GM18873 (cell line): ENCODE results near the gene ADORA2B.
"Not testable (repeated sequence)": the region's sequence is repeated elsewhere in the genome, so short reads cannot be mapped to it uniquely, and the experiment has no call there.

Experiments used
- ATAC-seq: cut with Tn5 transposase; IDR thresholded peaks from one replicate; pipeline ENCODE4 v1.9.1; 2021; ENCODE audit warnings: mild to moderate bottlenecking, moderate library complexity, moderate number of reproducible peaks; ENCODE audit not compliant: unreplicated experiment, low FRiP score

The ADORA2B gene

DNA sequence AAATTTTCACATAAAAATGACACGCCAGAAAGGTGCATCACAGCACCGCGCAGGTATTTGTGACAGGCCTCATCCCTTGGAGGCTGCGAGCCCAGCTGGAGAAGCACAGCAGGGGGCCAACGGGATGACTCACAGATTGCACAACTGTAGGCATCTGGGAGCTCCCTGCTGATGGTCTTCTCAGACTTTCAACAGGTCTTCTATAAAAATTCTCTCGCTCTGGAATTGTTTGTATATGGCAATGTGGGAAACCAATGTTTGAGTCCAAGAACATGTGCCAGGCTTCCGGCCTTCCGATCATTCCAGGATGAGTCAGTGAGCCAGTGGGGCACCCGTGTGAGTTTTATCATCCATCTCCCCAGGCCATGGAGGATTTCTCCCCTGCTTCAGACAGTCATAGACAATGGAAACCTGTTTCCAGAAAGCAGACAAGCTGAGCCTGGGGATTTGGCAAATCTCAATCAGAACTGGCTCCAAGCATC, 24.1 kb upstream of the ADORA2B start:
- ATAC-seq = no peak

DNA sequence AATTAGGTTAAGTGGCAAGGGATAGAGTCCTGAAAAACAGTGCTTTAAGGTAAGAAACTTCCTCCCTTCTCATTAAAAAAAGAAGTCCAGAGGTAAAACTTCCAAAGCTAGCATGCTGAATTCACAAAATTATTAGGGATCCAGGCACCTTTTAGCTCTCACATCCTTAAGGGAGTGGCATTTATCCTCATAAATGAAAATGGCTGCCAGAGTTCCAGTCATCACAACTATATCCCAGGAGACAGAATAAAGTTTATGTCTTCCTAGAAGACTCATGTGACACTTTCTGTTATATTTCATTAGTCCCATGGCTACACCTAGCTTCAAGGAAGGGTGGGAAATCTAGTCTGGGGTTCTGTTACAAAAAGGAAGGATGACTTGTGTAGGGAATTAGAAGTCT, 23.3 kb upstream of the ADORA2B start:
- ATAC-seq = no peak

DNA sequence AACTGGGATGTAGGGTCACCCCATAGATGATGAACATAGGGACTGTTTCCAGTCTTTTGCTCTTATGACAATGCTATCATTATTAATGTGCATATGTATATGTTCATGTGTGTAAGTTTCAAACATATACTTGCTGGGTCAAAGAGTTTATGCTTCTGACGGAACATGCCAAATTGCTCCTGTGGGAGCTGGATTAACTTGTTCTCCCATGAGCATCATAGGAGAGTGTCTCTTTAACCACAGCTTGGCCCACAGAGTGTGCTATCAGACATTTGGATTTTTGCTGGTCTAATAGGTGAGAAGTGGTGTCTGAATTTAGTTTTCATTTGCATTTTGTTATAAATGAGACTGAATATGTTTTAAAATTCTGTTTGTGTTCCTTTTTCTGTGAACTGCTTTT, 22.3 kb upstream of the ADORA2B start:
- ATAC-seq = no peak

DNA sequence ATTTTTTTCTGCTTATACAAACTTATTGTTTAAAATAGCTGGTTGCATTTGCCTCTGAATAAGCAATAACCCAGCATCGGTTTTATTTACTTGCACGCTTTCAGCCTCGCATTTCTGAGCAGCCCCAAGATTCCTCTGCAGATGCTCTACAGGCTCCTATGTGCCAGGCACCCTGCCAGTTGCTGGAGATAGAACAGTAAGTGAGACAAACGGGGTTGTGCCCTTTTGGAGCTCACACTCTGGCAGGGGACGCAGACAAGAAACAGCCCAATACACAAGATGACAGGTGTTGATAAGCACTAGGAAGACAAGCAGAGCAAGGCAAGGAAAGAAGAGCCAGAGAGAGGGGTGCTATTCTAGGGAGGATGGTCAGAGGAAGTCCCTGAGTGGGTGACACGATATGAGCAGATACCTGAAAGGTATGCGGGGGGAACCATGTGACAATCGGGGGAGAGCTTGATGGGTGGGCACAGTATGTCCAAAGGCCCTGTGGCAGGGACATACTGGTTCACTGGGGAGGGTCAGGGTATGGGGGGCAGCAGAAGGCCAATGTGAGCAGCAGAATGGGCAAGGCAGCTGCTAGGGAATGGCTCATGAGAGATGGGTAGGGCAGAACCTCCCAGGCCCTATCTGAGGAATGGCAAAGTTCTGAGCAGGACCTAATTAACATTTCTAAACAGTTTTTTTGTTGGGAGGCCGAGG, 18.7 kb upstream of the ADORA2B start:
- ATAC-seq = no peak

DNA sequence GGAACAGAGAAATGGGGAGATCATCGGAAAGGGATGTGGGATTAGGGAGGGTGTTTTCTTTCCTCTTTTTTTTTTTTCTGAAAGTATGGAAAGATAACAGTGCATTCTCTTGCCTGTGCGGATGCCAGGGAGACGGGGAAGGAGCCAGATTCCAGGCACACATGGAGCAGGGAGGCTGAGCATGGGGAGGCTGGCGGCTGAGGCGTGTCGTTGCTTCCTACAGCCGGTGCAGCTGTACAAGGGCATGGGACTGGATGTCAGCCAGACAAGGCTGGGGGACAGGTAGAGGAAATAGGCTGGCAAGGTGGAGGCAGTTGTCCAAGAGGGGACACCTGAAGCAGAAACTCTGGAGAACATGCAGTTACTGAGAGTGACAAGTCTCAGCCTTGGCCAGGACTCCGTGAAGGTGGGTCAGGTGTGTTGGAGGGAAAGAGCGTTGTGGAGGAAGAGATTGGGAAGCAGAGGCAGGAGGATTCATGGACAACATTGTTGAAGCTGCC, 16.6 kb upstream of the ADORA2B start:
- no peak for ATAC-seq

DNA sequence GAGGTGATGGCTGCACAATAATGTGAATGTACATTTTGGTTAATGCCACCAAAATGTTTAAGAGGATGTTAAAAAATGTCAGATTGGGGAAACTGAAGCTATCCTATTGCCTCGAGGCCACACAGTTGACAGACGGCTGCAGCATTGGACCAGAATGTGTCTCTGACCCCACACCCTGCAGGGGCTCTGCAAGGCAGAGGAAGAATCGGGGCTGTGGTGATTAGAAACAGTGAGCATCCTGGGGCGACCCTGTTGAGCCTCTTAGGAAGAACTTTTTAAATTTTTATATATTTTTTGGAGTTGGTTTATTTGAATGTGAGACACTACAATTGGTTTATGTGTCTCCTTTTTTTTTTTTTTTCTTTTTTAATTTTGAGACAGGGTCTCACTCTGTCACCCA, 15.0 kb upstream of the ADORA2B start:
- ATAC-seq = no peak

DNA sequence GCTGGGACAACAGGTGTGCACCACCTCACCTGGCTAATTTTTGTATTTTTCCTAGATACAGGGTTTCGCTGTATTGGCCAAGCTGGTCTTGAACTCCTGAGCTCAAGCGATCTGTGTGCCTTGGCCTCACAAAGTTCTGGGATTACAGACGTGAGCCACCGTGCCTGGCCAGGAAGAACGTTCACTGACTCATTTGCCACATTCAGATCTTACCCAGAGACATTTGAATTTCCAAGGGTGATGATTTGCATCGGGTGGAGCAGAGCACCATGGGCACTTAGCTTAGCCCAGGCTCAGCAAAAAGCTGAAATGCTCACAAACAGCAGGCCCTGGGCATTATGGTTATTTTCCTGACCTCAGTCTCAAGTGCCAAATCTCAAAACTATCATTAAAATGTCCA, 14.5 kb upstream of the ADORA2B start:
- ATAC-seq = no peak

DNA sequence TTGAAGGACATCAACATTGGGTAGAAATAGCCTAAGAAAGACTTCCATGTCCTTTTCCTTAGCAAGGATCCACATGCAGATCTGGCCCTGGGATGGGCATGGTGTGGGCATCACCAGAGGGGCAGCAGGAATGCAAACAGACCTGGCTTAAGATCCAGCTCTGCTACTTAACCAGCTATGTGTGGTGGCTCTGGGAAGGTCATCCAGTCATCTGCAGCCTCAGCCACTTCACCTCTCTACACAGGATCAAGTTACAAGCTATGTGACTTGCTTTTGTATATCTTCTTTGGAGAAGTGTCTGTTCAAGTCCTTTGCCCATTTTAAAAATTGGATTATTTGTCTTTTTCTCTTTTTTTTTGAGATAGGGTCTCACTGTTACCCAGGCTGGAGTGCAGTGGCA, 13.5 kb upstream of the ADORA2B start:
- ATAC-seq = no peak

DNA sequence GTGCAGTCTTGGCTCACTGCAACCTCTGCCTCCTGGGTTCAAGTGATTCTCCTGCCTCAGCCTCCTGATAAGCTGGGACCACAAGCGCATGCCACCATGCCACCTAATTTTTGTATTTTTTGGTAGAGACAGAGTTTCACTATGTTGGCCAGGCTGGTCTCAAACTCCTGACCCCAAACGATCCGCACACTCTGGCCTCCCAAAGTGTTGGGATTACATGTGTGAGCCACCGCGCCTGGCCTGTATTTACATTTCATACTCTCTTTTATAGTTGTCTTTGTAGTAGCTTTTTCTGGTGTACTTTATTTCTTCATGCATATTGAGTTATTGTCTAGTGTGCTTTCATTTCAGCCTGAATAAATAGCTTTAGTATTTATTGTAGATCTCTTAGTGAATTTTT, 10.1 kb upstream of the ADORA2B start:
- ATAC-seq = no peak

DNA sequence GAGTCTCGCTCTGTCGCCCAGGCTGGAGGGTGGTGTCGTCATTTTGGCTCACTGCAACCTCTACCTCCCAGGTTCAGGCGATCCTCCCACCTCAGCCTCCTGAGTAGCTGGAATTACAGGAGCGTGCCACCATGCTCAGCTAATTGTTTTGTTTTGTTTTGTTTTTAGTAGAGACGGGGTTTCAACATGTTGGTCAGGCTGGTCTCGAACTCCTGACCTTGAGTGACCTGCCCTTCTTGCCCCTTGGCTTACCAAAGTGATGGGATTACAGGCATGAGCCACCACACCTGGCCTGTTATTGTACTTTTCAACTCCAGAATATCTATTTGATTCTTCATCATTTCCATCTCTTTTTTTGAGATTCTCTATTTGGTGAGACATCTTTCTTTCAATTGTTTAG, 9.0 kb upstream of the ADORA2B start:
- no peak for ATAC-seq

DNA sequence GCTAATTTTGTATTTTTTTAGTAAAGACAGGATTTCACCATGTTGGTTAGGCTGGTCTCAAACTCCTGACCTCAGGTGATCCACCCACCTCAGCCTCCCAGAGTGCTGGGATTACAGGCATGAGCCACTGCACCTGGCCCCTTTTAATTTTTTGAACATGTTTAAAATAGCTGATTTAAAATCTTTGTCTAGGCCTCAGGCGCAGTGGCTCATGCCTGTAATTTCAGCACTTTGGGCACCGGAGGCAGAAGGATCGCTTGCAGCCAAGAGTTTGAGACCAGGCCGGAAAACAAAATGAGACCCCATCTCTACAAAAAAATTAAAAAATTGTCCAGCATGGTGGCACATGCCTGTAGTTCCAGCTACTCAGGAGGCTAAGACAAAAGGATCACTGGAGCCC, 8.4 kb upstream of the ADORA2B start:
- not testable (repeated sequence) for ATAC-seq

DNA sequence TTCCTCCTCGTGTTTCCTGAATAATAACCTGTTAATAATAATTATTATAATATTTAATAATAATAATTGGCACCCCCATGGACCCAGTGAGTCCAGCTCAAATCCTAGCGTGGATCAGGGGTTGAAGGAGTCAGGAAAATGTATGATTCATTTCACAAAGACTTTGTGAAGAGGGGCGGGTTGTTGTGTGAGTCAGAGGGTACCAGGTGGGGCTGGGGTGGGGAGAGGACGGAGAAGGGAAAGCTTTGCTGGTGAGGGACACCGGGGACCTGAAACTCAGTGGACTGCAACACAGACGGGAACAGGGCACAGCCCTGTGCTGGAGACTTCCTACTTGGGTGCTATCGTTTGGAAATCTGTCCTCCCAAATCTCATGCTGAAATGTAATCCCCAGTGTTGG, 3.1 kb upstream of the ADORA2B start:
- ATAC-seq = no peak

DNA sequence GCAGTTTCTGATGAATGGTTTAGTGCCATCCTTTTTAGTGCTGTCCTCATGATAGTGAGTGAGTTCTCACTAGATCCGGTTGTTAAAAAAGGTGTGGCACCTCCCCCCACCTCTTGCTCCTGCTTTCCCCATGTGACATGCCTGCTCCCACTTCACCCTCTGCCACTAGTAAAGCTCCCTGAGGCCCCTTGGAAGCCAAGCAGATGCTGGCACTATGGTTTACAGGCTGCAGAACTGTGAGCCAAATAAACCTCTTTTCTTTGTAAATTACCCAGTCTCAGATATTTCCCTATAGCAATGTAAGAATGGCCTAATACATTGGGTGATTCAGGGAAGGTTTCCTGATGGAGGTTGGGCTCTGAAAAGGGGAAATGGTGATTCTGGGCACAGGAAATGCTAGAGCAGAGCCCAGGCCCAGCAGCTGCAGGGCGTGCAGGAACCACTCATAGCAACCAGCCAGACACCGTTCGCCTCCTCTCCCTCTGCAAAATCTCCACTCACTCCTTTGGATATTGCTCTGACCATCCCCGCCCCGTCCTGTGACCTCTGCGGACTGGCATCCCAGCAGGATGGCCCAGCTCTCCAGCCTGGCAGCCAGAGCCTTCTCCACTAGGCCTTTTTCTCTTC, 2.6 kb upstream of the ADORA2B start:
- no peak for ATAC-seq

DNA sequence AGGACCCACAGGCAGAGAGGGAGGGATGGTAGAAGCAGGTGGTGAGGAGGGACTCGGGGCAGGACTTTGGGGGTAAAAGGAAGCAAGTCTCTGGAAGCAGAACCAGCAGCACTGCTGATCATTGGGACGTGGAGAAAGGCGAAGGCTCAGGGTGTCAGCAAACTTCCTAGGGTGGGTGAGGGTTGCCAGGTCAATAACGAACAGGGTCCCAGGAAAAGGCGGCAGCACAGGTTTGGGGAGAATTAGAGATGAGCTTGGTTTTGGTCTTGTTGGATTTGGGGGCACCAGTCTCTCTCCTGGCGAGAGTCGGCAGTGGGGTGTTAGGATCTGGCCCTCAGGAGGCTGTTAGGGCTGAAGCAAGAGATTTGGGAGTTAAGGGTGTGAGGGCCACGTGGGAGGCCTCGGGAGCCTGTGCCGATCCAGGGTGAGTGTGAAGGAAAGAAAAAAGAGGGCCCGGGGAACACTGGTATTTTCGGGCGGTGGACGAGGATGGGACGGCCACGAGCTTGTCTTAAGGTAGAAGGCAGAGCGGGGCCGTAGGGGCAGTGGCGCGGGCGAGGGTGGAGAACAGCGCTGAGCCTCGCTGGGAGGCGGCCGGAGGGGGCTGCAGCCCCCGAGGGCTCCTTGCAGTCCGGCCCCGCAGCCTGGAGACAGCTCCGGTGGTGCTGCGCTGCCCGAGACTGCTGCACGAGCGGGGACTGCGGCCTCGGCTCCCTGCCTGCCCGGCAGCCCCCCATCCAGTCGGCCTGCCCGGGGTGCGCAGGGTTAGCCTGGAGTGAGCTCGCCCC, 765 bp upstream of the ADORA2B start:
- no peak for ATAC-seq

DNA sequence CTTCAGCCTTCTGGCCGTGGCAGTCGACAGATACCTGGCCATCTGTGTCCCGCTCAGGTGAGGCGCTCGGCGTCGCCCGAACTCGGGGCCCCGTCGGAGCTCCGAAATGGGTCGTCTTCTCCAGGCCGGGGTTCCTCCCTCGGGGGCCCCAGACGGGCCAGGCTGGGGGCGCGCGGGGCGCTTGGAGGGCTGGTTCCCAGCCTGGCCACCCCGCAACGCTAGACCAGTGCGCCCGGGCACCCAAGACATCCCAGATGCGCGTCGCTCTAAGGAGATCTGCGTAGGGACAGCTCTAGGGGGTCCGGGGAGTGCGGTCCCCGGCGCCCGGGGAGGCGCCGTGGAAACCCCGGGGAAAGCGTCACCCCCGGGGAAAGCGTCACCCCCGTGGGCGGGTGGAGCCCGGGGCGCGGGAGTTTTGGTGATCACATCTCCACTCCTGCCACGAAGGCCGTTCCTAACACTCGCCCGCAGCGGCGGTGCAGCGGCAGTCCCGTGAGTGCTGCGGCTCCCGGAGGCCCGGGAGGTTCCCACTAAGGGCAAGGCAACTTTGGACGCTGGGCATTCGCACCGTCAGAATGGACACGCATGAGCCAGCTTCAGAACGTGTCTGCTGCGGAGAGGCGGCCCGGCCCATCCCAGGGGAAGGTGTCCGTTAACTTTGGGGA, 729 bp downstream of the ADORA2B start:
- no peak for ATAC-seq

DNA sequence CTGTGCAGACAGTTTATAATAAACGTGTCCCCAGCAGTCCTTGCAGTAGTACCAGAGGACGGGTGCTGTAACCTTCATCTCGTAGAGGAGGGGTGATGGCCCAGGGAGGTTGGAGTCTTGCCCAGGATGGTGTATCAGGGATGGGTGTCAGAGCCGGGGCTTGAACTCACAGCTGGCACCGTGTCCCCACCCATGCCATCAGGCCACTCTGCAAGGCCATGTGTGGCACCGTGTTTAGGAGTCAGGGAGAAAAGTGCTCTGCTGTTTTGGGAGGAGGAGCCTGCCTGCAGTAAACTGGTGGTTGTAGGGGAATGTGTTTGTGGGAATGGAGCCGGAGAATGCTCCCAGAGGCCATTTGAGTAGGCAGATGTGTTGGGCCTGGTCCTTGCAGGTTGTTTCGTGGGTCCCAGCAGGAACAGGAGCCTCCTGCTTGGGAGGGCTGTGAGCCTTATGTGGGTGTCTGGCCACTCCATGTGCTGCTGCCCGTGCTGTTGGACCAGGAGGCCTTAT, 1.7 kb downstream of the ADORA2B start:
- no peak for ATAC-seq

DNA sequence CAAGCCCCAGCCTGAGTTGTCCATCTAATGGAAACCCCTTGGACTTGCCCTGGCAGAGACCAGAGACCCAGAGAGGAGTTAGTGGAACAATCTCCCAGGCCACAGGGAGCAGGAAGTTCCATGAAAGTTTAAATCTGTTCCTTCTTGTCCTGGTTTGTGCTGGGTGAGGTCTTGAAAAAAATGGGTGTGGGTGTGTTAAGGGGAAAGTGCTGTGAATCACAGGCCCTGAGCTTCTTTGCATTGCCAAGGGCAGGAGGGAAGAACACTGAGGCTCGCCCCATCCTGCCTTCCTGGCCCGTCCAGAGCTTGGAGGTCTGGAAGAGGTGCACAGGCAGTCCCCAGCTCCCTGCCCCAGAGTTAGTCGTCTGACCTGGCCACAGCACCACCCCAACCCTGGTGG, 2.3 kb downstream of the ADORA2B start:
- no peak for ATAC-seq

DNA sequence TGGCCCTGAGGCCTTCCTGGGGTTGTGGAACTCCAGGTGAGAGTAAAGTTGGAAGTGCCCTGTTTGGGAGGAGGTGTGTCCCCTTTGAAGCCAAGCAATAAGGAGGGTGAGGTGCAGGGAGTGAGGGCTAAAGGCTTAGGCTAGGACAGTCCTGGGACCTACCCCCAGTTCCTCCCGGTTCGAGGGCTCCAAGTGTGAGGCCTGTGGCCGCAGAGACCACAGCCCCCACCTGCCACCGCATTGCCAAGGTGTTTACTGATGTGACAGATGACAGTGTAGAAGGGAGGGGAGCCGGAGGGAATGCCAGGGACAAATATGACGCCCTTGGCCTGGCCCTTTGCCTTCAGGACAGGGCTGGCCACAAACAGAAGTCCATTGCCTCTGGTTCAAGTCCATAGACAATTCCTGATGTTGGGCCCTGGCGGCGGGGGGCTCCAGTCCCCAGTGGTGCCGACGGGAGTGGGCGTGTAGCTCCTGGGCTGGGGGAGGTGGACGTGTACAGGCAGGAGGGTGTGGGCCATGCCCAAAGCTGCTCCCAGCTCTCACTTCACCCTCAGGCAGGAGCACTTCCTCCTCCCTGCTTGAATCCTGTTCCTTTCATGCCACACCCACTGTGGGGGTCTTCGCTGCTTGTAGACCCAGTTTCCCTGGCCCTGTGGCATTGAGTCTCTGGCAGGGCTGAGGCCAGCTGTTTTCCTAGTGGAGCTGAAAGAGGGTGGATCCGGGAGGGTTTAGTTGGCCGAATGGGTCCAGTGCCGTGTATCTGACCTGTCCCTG, 3.2 kb downstream of the ADORA2B start:
- no peak for ATAC-seq

DNA sequence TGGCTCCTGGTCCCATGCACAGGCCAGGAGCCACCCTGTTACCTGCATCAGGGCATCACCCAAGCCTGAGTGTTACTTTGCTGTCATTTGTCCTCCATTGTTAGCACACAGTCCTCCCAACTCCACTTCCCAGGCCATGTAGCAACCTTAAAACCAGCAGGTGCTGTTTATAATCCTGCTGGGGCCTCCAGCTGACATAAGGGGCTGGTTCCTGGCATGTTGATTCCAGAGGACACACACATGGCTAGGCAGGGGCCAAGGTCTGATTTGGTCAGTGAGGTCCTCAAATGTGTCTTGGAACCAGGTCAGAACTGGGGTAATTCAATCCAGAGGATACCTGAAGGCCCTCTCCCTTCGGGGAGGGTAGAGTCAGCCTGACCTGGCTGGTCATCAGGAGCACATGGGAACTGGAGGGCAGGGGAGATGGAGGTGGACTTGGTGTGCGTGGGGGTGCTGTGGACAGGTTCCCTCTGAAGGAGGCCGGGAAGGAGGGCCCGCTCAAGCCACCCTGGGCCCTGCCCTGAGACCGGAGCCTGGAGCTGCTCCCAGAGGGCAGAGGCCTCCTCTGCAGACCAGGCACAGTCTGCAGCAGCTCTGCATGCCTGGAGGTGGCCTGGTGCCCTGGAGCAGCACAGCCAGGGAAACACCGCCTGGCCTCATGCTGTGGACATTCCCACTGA, 6.6 kb downstream of the ADORA2B start:
- ATAC-seq = no peak
